NCI-H345 (cell line): ENCODE data around the gene RSPO4.
"Not testable (repeated sequence)": the region's sequence is repeated elsewhere in the genome, so short reads cannot be mapped to it uniquely, and the experiment has no call there.

Experiments used
- DNase-seq: peaks from one replicate; lab custom pipeline; 2025; lab: John Stamatoyannopoulos, UW

Gene RSPO4

GRCh38 chr20:1003920-1004697 lies 2.0 kb upstream of the RSPO4 start:
- DNase-seq = no peak

DNA sequence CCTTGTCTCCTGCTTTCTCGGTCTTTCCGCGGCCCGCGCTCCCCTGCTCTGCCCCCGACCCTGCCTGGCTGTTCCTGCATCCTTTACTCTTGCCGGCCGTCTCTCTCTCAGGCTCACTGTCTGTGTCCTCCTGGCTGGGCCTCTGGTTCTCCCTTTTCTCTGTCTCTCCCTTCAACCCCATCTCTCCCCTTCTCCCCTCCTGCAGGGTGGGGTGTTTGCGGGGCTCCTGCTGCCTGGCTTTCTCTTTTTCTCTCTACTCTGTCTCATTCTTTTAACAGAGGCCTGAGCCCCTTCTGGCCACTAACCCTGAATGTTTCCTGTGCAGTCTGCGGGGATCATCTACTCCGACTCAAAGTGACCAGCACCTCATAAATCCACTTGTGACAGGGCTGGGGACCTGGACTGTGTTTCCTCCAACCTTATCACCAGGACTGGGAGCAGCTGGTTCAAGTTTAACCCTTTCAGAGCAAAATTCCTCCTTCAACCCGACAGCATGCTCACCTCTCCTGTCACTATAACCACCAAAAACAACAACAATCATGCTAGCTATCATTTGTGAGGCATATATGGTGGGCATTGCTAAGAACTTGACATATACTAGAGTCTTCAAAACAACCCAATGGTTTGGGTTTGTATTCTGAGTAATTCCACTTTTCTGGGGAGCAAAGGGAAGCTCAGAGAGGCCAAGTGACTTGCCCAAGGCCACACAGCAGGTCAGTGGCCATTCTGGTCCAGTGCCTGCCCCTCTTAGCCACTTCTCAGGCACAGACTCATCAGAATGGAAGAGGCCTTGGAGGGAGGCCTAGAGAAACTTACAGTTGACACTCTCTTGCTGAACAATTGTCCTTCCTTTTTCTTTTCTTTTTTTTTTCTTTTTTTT lies 811 bp upstream of the RSPO4 start:
- DNase-seq = no peak

DNA sequence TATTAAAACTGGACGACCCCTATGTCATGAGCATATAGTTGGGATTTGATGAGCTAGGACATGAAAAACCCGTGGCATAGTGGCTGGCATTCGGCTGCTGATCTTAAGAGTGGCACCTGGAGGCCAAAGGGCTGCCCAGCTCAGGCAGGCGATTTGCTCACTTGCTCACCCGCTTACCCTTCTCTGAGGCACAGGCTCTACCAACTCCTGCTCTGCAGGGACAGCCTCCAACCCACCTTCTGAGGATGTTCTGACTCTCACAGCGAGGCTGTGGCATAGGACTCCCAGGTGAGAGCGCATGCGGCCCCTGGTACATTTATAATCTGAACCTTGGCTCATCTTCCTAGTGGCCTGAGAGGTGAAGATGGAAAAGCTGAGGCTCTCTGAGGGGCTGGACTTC lies 995 bp downstream of the RSPO4 start:
- no peak for DNase-seq

- DNase-seq = no peak
Observed at GRCh38 chr20:998231-998830, 3.8 kb downstream of the RSPO4 start.

GRCh38 chr20:997486-997885 lies 4.6 kb downstream of the RSPO4 start:
- DNase-seq = no peak

GRCh38 chr20:997016-997415 lies 5.1 kb downstream of the RSPO4 start:
- DNase-seq = no peak

- no peak for DNase-seq
Observed at GRCh38 chr20:995170-995569, 6.9 kb downstream of the RSPO4 start.

DNA sequence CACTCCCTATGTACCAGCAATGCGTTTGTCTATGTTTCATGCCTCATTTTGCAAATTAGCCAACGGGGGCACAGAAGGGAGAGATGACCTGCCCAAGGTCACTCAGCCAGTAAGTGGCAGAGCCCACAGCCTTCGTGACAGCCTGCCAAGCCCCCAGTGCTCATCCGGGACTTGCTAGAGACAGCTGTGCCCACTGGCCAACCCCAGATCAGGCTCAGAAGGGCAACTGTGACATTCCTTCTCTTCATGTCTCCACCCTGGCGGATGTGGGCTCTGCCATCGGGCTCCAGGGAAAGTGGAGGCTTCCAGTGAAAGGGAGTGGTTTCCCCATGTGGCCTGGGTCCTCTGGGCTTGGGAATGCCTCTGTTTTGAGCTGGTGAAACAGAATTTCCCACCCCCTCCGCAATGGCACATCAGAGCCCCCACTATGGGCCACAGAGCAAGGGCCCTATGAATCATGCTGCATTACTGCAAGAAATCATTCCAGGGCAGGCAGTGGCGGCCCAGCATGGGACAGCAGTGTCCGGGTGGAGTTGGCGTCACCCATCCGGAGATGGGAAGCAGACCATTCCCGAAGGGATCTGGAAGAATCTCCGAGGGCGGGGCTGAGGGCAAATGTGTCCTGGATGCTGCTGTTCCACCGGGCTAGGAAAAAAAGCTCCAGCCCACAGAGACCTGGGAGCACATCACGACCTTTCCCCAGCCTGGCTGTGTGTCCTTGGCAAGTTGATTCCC lies 9.1 kb downstream of the RSPO4 start:
- no peak for DNase-seq

- no peak for DNase-seq
Observed at GRCh38 chr20:991850-992249, 10.3 kb downstream of the RSPO4 start.

DNA sequence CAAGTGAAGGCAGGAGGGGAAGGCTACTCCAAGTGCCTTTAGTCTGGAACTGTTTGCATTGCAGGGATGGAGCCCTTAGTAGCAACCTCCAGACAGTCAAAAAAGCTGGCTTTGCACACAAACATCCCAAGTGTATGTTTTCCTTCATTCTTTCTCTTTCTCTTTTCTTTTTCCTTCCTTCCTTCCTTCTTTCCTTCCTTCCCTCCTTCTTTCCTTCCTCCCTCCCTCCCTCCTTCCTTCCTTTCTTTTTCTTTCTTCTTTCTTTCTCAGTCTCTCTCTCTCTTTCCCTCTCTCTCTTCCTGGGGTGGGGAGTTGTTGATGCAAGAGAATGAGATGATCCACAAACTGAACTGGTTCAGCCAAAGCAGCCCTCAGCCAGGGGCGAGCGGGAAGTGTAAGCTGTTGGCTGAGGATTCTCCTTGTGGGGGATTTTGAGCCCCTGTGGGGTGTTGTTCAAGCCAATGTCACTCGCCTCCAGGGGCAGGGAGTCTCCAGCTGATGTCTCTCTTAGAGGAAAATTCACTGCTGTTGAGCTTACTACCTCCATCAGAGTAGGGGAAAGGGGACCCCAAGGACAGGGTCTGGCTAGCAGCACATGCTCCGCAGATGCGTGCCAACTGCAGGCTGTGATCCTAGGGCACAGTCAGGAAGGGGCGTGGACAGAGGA lies 11.7 kb downstream of the RSPO4 start:
- no peak for DNase-seq

DNA sequence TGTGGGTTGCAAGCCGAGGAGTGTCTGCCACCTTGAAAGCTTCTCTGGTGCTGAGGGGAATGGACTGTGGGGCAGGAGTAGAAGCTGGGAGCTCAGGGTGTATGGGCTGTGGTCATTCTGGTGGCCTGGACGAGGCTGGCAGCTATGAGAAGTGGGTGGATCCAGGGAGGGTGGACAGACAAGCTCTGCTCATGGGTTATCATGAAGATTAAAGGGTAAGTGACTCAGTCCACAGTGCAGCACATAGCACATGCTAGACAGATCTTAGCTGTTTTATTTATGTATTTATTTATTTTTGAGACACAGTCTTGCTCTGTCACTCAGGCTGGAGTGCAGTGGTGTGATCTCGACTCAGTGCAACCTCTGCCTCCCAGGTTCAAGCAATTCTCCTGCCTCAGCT lies 13.8 kb downstream of the RSPO4 start:
- no peak for DNase-seq

DNA sequence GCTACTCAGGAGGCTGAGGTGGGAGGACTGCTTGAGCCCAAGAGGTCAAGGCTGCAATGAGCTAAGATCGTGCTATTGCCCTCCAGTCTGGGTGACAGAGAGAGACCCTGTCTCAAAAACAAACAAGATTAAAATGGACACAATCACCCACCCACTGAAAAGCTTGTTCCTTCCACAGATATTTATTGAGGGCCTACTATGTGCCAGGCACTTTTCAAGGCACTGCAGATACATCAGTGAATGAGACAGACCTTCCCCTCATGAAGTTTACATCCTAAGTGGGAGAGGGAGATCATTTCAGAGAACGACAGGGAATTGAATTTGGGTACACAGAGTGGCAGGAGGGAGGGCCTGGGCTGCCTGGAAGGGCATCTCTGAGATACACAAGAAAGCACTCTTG lies 14.4 kb downstream of the RSPO4 start:
- DNase-seq = no peak

DNA sequence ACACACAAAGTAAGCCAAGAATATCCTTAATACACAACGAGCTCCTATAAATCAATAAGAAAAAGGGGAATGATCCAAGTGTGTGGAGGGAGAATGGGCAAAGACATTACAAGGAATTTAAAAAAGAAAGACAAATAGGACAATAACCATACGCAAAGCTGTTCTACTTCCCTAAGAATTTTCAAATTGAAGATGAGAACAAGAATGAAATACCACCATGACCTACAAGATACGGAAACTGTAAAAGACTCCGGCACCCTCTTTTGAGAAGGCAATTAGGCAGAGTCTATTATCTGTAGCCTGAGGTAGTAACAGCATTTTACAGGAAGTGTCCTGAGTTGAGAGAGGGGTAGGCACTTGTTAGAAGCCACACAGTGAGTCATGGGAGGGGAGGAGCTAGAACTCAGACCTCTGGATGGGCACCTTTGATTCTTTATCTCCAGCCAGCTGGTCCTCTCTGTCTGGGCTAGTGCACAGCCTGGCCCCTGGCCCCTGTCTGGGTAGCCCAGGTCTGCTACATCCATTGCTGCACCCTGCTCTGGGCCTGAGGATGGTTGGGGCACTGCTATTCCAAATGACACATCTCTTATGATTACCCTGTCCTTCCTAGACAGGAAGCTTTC lies 15.3 kb downstream of the RSPO4 start:
- no peak for DNase-seq

- DNase-seq = not testable (repeated sequence)
Observed at GRCh38 chr20:984994-985393, 17.1 kb downstream of the RSPO4 start.

- no peak for DNase-seq
Observed at GRCh38 chr20:982754-983153, 19.4 kb downstream of the RSPO4 start.

GRCh38 chr20:977021-977420 lies 25.1 kb downstream of the RSPO4 start:
- DNase-seq = no peak

DNA sequence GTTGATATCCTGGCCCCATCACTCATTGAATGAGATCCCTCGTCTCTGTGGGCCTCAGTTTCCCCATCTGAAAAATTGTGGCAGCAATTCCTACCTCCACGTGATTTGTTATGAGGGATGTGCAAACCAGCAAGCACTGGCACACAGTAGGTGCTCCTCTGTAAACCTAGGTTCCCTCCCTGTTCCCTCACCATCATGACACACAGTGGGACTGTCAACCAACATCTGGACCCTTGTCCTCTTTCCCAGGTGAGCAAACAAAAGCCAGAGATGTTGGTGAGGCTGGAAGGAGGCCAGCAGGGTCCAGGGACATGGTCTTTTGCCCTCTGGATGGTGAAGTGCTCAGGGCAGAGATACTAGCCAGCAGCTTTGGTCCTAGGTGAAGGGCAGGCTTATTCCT lies 26.1 kb downstream of the RSPO4 start:
- DNase-seq = no peak

DNA sequence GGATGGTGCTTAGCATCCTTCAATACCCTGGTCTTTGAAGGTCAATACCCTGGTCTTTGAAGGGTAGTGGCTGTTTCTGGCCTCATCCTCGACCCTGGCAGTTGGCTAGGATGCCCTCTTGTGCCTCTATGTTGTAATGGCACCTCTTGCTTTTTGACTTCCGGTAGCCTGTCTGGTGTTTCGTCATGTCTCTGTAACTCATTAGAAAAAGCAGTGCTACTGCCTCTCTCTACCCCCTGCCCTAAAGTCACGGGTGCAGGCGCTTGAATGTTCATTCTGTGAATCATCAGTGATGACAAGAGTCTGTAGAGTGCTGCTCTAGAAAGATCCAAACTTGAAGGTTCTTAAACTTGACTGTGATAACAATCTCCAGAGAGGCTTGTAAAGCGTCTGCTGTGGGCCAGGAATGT lies 28.3 kb downstream of the RSPO4 start:
- no peak for DNase-seq

GRCh38 chr20:972256-972655 lies 29.9 kb downstream of the RSPO4 start:
- no peak for DNase-seq

- no peak for DNase-seq
Observed at GRCh38 chr20:971346-971745, 30.8 kb downstream of the RSPO4 start.

GRCh38 chr20:969868-970267 lies 32.2 kb downstream of the RSPO4 start:
- no peak for DNase-seq
